Activated CD8-positive, alpha-beta T cell treated with anti-CD3 and anti-CD28 coated beads, Interleukin-2, amount 10 ng/mL, durations not matched to agents 7 days and 5 days (primary cell): Measurements from ENCODE around the gene RNF220. TPM values are rescaled to one million over a fixed set of nuclear protein-coding genes. Genes with fewer than 3 reads are reported as not detected.
A peak's percentile ranks its signal among the peaks of the same experiment; 100 is the strongest.

Source experiments
- ATAC-seq: fragments of 150-1000 bp; cut with Tn5 transposase; one replicate; pipeline ENCODE4 v1.10.0; 2021; ENCODE audit warnings: moderate library complexity
- CTCF ChIA-PET: fragments of 350-600 bp; sonication (Branson Sonifier 250); formaldehyde crosslinking; loops from one replicate; lab custom pipeline; 2021; ENCODE audit warnings: antibody characterized with exemption; lab: Charles Lee
- POLR2A ChIA-PET: fragments of 350-600 bp; sonication (Branson Sonifier 250); formaldehyde crosslinking; loops from one replicate; lab custom pipeline; 2021; ENCODE audit warnings: antibody characterized with exemption; lab: Charles Lee
- DNase-seq: peaks from one replicate; pipeline ENCODE4 v3.0.0-alpha.2; 2020
- H3K27ac Mint-ChIP-seq: one replicate; pipeline ENCODE4 v1.8.0; 2021; ENCODE audit warnings: mild to moderate bottlenecking, mixed read lengths
- H3K27me3 Mint-ChIP-seq: one replicate; pipeline ENCODE4 v1.8.0; 2021; ENCODE audit warnings: low read depth, mixed read lengths
- H3K36me3 Mint-ChIP-seq: one replicate; pipeline ENCODE4 v1.8.0; 2021; ENCODE audit warnings: low read depth, mixed read lengths
- H3K4me1 Mint-ChIP-seq: one replicate; pipeline ENCODE4 v1.8.0; 2021; ENCODE audit warnings: low read depth, mixed read lengths
- H3K4me3 Mint-ChIP-seq: one replicate; pipeline ENCODE4 v1.8.0; 2021; ENCODE audit warnings: mild to moderate bottlenecking, mixed read lengths
- H3K9me3 Mint-ChIP-seq: one replicate; pipeline ENCODE4 v1.8.0; 2022; ENCODE audit warnings: mixed read lengths; ENCODE audit not compliant: insufficient read depth
- total RNA-seq, 2 experiments: library from RNA; stranded (reverse); gene quantifications; one replicate each; pipeline ENCODE4 v1.2.3, GENCODE V29; 2021

The RNF220 gene
- total RNA-seq, 2 experiments from 2014 or later, result 79.5 to 87.2 TPM

DNA sequence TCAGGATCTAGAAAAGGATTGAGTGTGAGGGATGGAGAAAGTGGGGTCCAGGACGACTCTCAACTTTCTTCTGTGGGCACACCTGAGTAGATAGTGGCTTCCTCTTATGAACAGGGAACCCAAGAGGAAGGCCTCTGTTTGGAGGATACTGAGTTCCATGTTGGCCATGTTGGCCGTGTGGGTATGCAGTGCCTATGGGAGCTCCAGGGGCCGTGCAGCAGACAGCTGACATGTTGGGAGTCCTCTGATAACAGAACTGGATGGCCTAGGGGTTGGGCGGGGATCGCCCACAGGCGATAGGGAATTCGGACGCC, 226.2 kb downstream of the RNF220 start:
- Mint-ChIP-seq H3K27ac (peak overlapping the region; percentile 97), H3K9me3 (no peaks in the 10 kb centered on the region), H3K4me1 (peaks cover 27% of the 10 kb centered on the region), H3K27me3 (no peaks in the 10 kb centered on the region), H3K36me3 (peaks cover 18% of the 10 kb centered on the region), H3K4me3 (peak overlapping the region; percentile 88)
- ChIA-PET CTCF (interaction anchor here (0.8 to 5.4 kb wide), 5 partner anchors 16 to 414 kb away, joined by 3 to 59 read pairs (median 5); no protein-coding TSS in a partner anchor), POLR2A (interaction anchor here (0.6 to 2.6 kb wide), 26 partner anchors 10 to 981 kb away, joined by 3 to 31 read pairs (median 5); partner anchors contain the start of genes ARMH1, BTBD19, DMAP1 and KDM4A)
- ATAC-seq (peak; percentile 19), DNase-seq (no peak)

GRCh38 chr1:44631647-44632539, 226.8 kb downstream of the RNF220 start:
- POLR2A ChIA-PET, result interaction anchor here (0.5 to 2.6 kb wide), 35 partner anchors 10 to 1357 kb away, joined by 3 to 31 read pairs (median 4); partner anchors contain the start of genes ARMH1, BTBD19, DMAP1 and ERI3
- Mint-ChIP-seq H3K27me3 (no peaks in the 10 kb centered on the region), H3K4me1 (peaks cover 27% of the 10 kb centered on the region), H3K27ac (peak overlapping the region; percentile 97), H3K9me3 (no peaks in the 10 kb centered on the region), H3K4me3 (peak overlapping the region; percentile 88), H3K36me3 (peaks cover 22% of the 10 kb centered on the region)
- CTCF ChIA-PET, result interaction anchor here (0.8 to 5.4 kb wide), 7 partner anchors 15 to 414 kb away, joined by 3 to 59 read pairs (median 4); no protein-coding TSS in a partner anchor
- ATAC-seq, result peak; percentile 86
- peak; percentile 94 for DNase-seq

GRCh38 chr1:44632598-44632997, 227.5 kb downstream of the RNF220 start:
- Mint-ChIP-seq H3K4me3 (peak overlapping the region; percentile 88), H3K27ac (peak overlapping the region; percentile 95), H3K27me3 (no peaks in the 10 kb centered on the region), H3K36me3 (peaks cover 27% of the 10 kb centered on the region), H3K4me1 (peaks cover 27% of the 10 kb centered on the region), H3K9me3 (no peaks in the 10 kb centered on the region)
- peak; percentile 2 for ATAC-seq
- CTCF ChIA-PET, result interaction anchor here (1.1 to 5.4 kb wide), 7 partner anchors 15 to 698 kb away, joined by 3 to 59 read pairs (median 4); no protein-coding TSS in a partner anchor
- DNase-seq, result no peak
- POLR2A ChIA-PET, result interaction anchor here (0.5 to 2.6 kb wide), 19 partner anchors 9 to 1358 kb away, joined by 3 to 31 read pairs (median 5); partner anchors contain the start of genes ARMH1, DMAP1, ERI3 and MMACHC

DNA sequence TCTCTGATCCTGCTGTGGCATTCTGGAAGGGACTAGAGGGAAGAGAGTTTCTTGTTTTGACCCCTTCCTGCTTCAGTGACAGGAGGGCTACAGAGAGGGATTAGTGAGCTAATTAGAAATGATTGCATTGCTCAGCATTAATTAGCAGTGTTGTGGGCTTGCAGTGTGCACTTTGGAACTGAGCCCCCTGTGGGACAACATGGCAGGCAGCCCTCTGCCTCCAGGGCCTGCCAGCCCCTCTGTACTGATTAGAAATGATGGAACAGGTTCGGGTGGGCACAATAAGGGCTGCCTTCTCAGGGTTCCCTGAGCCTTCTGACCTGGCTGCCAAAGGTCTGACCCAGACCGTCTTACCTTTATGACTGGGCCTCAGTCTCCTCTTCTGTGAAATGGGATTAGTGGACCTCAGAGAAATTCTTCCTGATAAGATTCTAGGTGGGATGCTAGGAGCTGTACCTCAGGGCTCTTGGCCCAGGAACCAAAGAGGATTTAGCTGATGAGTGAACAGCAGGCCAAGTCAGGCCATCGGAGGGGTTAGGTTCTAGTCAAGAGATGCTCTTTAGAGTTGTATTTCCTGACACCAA, 229.6 kb downstream of the RNF220 start:
- ATAC-seq, result no peak
- CTCF ChIA-PET, result interaction anchor here (0.7 to 5.4 kb wide), 6 partner anchors 11 to 62 kb away, joined by 3 to 59 read pairs (median 4); partner anchors contain the start of genes ARMH1 and TMEM53
- no peaks in the 10 kb centered on the region for H3K9me3 Mint-ChIP-seq
- peaks cover 40% of the 10 kb centered on the region for H3K36me3 Mint-ChIP-seq
- DNase-seq, result no peak
- no peak overlapping the region for H3K4me3 Mint-ChIP-seq
- no peaks in the 10 kb centered on the region for H3K27me3 Mint-ChIP-seq
- H3K27ac Mint-ChIP-seq, result no peak overlapping the region
- POLR2A ChIA-PET, result interaction anchor here (0.9 to 1.2 kb wide), 4 partner anchors 8 to 96 kb away, joined by 3 to 7 read pairs (median 4); partner anchors contain the start of gene RNU5D-1
- peaks cover 27% of the 10 kb centered on the region for H3K4me1 Mint-ChIP-seq

DNA sequence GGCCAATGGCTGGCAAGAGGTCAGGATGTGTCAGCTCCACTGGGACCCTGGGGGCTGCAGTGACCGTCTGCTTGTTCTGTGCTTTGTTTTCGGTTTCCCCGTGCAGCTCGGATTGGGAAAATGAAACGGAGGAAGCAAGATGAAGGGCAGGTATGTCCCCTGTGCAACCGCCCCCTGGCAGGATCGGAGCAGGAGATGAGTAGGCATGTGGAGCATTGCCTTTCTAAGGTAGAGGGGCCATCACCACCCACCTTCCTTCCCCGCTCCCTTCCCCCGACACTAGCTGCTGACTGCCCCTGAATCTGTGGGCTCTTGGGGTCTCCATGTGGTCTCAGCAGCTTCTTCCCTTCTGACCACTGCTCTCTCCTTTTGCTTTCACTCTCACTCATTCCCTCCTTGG, 230.4 kb downstream of the RNF220 start:
- ChIA-PET CTCF (interaction anchor here (0.9 to 5.4 kb wide), 3 partner anchors 17 to 63 kb away, joined by 3 to 59 read pairs (median 7); no protein-coding TSS in a partner anchor), POLR2A (interaction anchor here (1.6 kb wide), 1 partner anchor 86 kb away, joined by 8 read pairs; no protein-coding TSS in a partner anchor)
- H3K4me1 Mint-ChIP-seq, result peaks cover 27% of the 10 kb centered on the region
- DNase-seq, result no peak
- no peaks in the 10 kb centered on the region for H3K9me3 Mint-ChIP-seq
- H3K36me3 Mint-ChIP-seq, result peaks cover 40% of the 10 kb centered on the region
- no peaks in the 10 kb centered on the region for H3K27me3 Mint-ChIP-seq
- H3K4me3 Mint-ChIP-seq, result no peak overlapping the region
- no peak overlapping the region for H3K27ac Mint-ChIP-seq
- no peak for ATAC-seq

DNA sequence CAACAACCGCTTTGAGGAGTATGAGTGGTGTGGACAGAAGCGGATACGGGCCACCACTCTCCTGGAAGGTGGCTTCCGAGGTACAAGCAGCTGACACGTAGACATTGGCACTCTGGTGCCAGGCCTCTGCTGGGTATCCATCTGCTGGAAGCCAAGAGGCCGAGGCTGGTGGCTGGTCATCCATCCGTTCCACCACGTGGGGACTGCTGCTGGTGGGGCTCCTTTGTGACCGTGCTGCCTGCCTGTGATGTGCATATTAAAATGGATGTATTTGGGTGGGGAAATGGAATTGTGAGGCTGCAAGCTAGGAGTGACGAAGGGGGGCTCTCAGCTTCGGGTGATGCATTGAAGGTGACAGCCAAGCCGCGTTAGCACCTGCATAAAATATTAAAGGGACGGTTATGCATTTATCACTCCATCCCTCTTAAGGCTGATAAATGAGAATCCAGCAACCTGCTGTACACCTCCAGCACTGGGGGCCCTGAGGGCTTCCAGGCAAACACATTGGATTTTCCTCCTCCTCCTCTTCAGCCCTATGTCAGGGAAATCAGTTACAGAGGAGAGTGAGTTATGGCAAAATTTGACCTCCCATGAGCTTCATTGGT, 231.1 kb downstream of the RNF220 start:
- ChIA-PET CTCF (interaction anchor here (0.7 to 1.6 kb wide), 3 partner anchors 15 to 28 kb away, joined by 3 to 5 read pairs (median 3); no protein-coding TSS in a partner anchor), POLR2A (interaction anchor here (1.2 to 1.6 kb wide), 3 partner anchors 11 to 86 kb away, joined by 3 to 8 read pairs (median 7); no protein-coding TSS in a partner anchor)
- Mint-ChIP-seq H3K27me3 (no peaks in the 10 kb centered on the region), H3K9me3 (no peaks in the 10 kb centered on the region), H3K4me1 (peaks cover 20% of the 10 kb centered on the region), H3K4me3 (no peak overlapping the region), H3K36me3 (peaks cover 47% of the 10 kb centered on the region), H3K27ac (peak overlapping the region; percentile 25)
- ATAC-seq (no peak), DNase-seq (no peak)

DNA sequence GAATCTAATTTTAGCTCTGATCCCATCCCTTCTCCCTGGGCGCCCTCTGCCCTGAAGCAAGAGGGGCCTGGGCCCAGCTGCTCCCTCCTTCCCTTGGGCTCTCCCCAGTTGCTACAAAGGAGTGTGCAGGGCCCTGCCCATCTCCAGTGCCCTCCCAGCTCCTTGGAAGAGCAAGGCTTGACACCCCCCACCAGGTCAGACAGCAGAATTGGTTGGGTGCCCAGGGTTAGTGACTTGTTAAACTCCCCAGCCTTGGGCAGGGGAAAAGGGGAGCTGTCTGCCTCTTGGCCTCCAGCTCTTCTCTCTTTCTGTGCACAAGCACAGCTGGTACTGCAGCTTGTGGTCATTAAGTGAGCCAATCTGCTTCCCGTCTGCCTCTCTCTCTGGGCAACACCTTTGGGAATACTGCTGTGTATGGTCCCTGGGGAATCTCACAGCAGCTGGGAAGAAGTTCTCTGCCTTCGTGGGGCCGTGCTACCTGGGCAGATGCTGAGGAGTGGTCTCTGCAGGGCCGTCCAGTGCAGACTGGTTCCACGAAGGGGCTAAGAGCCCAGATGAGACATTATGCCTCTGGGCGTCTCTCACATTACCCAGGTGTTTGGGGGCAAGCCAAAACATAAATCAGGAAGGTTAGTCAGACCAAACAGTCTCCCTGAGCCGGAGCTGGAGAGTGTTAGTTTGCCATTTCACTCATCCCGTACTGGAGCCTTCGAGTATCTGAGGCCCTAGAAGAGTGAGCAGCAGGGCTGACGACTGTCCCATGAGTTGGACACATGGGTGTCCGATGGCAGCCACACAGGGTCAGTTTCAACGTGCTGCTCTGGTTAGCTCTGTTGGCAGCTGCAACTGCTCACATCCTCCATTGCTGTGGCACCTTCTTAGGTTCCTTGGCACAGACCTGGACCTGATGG, 231.9 kb downstream of the RNF220 start:
- Mint-ChIP-seq H3K9me3 (no peaks in the 10 kb centered on the region), H3K4me1 (peaks cover 17% of the 10 kb centered on the region), H3K27me3 (no peaks in the 10 kb centered on the region), H3K36me3 (peaks cover 51% of the 10 kb centered on the region), H3K4me3 (no peak overlapping the region), H3K27ac (no peak overlapping the region)
- ChIA-PET CTCF (interaction anchor here (0.7 to 6.0 kb wide), 4 partner anchors 14 to 28 kb away, joined by 3 to 49 read pairs (median 4); no protein-coding TSS in a partner anchor), POLR2A (interaction anchor here (1.2 to 1.6 kb wide), 3 partner anchors 10 to 85 kb away, joined by 3 to 8 read pairs (median 7); no protein-coding TSS in a partner anchor)
- ATAC-seq (no peak), DNase-seq (no peak)

DNA sequence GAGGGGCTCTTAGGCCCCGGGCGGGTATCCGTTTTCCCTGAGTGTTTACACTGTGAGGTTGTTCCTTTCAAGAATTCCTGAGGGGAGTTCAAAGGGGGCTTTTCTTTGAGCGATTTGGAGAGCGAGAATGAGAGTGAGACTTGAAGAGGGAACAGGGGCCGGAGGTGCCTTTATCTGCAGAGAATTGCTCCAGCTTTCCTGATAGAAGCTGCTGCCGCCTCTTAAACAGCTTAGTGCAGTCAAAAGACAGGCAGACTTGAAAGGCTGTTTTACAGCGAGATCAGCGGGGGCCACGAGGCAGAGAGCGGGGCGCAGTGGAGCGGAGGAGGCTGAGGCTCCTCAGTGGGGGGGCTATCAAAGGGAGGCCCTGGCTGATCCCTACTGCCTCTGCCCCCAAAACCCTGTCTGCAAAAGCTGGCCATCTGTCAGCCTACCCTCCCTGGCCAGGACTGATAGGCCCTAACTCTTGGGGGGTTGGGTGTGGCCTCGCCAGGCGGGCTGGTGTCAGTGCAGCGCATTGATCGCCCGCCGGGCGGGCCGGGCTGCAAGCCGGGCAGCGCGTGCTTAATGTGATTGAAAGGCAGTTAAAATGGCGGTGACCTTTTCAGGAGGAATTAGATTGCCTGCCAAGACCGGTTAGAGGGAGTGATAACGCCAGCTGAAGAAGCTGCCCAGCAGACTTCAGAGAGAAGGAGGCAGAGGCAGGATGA, 232.8 kb downstream of the RNF220 start:
- ChIA-PET POLR2A (no interaction called here), CTCF (interaction anchor here (6.0 kb wide), 1 partner anchor 14 kb away, joined by 49 read pairs; no protein-coding TSS in a partner anchor)
- ATAC-seq, result no peak
- Mint-ChIP-seq H3K9me3 (no peaks in the 10 kb centered on the region), H3K27me3 (no peaks in the 10 kb centered on the region), H3K36me3 (peaks cover 55% of the 10 kb centered on the region), H3K4me1 (peaks cover 17% of the 10 kb centered on the region), H3K4me3 (no peak overlapping the region), H3K27ac (peak overlapping the region; percentile 27)
- DNase-seq, result no peak

- ChIA-PET CTCF (interaction anchor here (6.0 kb wide), 1 partner anchor 12 kb away, joined by 49 read pairs; no protein-coding TSS in a partner anchor), POLR2A (interaction anchor here (0.6 to 4.4 kb wide), 2 partner anchors 9 to 1282 kb away, joined by 3 to 31 read pairs; partner anchors contain the start of gene CDC20)
- no peak for ATAC-seq
- H3K36me3 Mint-ChIP-seq, result peaks cover 63% of the 10 kb centered on the region
- no peak overlapping the region for H3K27ac Mint-ChIP-seq
- H3K27me3 Mint-ChIP-seq, result no peaks in the 10 kb centered on the region
- H3K9me3 Mint-ChIP-seq, result no peaks in the 10 kb centered on the region
- DNase-seq, result no peak
- no peaks in the 10 kb centered on the region for H3K4me1 Mint-ChIP-seq
- H3K4me3 Mint-ChIP-seq, result no peak overlapping the region
Observed at GRCh38 chr1:44640200-44640853, 235.3 kb downstream of the RNF220 start.
